ENCODE measurements around the gene BRIP1. TPM values are rescaled to one million over a fixed set of nuclear protein-coding genes. Genes with fewer than 3 reads are reported as not detected.

The BRIP1 gene
- total RNA-seq, 3 donors from 2014 or later: 0.89 to 7.4 (median 3.2) TPM

- Histone ChIP-seq H3K9me3 (peaks cover 8% of the 10 kb centered on the region), H3K36me3 (ENCODE audit: low read depth) (no peaks in the 10 kb centered on the region), H3K4me3 (no peak overlapping the region), H3K4me1 (ENCODE audit: low read depth) (no peaks in the 10 kb centered on the region)
- ATAC-seq (no peak), DNase-seq (no peak)
- intact Hi-C loops (cut with DNase I, micrococcal nuclease): no loop called here
- TF ChIP-seq CTCF (IDR thresholded peaks at IDR 0.05): no peak
Measured at GRCh38 chr17:61738249-61738648, 125.1 kb downstream of the BRIP1 start.

- Histone ChIP-seq H3K4me3 (no peak overlapping the region), H3K9me3 (peaks cover 8% of the 10 kb centered on the region), H3K4me1 (ENCODE audit: low read depth) (no peaks in the 10 kb centered on the region), H3K36me3 (ENCODE audit: low read depth) (no peaks in the 10 kb centered on the region)
- intact Hi-C loops (cut with DNase I, micrococcal nuclease): no loop called here
- no peak for DNase-seq
- ATAC-seq: no peak
- TF ChIP-seq CTCF (IDR thresholded peaks at IDR 0.05): no peak
Measured at GRCh38 chr17:61737820-61738219, 125.5 kb downstream of the BRIP1 start.

GRCh38 chr17:61736438-61736837, 126.9 kb downstream of the BRIP1 start:
- ATAC-seq (no peak), DNase-seq (no peak)
- H3K9me3 ChIP-seq: peaks cover 8% of the 10 kb centered on the region
- H3K4me3 ChIP-seq: no peak overlapping the region
- H3K36me3 ChIP-seq (ENCODE audit: low read depth): no peaks in the 10 kb centered on the region
- TF ChIP-seq CTCF (IDR thresholded peaks at IDR 0.05): no peak
- intact Hi-C loops (cut with DNase I, micrococcal nuclease): no loop called here
- H3K4me1 ChIP-seq (ENCODE audit: low read depth): no peaks in the 10 kb centered on the region

- no peak for DNase-seq
- Histone ChIP-seq H3K36me3 (ENCODE audit: low read depth) (no peaks in the 10 kb centered on the region), H3K4me3 (no peak overlapping the region), H3K9me3 (peaks cover 8% of the 10 kb centered on the region), H3K4me1 (ENCODE audit: low read depth) (no peaks in the 10 kb centered on the region)
- TF ChIP-seq CTCF (IDR thresholded peaks at IDR 0.05): no peak
- no peak for ATAC-seq
- intact Hi-C loops (cut with DNase I, micrococcal nuclease): no loop called here
Measured at GRCh38 chr17:61735807-61736206, 127.5 kb downstream of the BRIP1 start.

GRCh38 chr17:61734466-61734865, 128.9 kb downstream of the BRIP1 start:
- Histone ChIP-seq H3K4me1 (ENCODE audit: low read depth) (no peaks in the 10 kb centered on the region), H3K36me3 (ENCODE audit: low read depth) (no peaks in the 10 kb centered on the region), H3K9me3 (peaks cover 8% of the 10 kb centered on the region), H3K4me3 (no peak overlapping the region)
- ATAC-seq: no peak
- no peak for DNase-seq
- intact Hi-C loops (cut with DNase I, micrococcal nuclease): no loop called here
- no peak for TF ChIP-seq CTCF (IDR thresholded peaks at IDR 0.05)

- no peak overlapping the region for H3K4me3 ChIP-seq
- TF ChIP-seq CTCF (IDR thresholded peaks at IDR 0.05): no peak
- intact Hi-C loops (cut with DNase I, micrococcal nuclease): no loop called here
- no peak for ATAC-seq
- no peaks in the 10 kb centered on the region for H3K4me1 ChIP-seq (ENCODE audit: low read depth)
- DNase-seq: no peak
- H3K9me3 ChIP-seq: peaks cover 8% of the 10 kb centered on the region
- H3K36me3 ChIP-seq (ENCODE audit: low read depth): no peaks in the 10 kb centered on the region
Measured at GRCh38 chr17:61734012-61734411, 129.3 kb downstream of the BRIP1 start.

Data from mucosa of descending colon (tissue), 3 donors.